Parietal lobe (tissue), 1 donor: ENCODE results near the gene NIPAL4. TPM values are rescaled to one million over a fixed set of nuclear protein-coding genes. Genes with fewer than 3 reads are reported as not detected.

ENCODE experiments used
- total RNA-seq: library from RNA; depleted of rRNA; stranded (reverse); fragments of >200 nt; gene quantifications from one replicate; pipeline ENCODE4 v1.2.3, GENCODE V29; 2014

NIPAL4 gene
- total RNA-seq: not detected

GRCh38 chr5:157459715-157460599, at the start of gene NIPAL4:
Gene NIPAL4 (plus strand): TSS chr5:157460213. CDS start chr5:157460321, 108 bp downstream.

Other genes with a start within 250 kb of the NIPAL4 start
- gene CYFIP2, start 194.1 kb upstream of the NIPAL4 start, total RNA-seq: 186 TPM
- gene ADAM19, start 115.6 kb downstream of the NIPAL4 start, total RNA-seq: 16.6 TPM
- gene SOX30, start 192.2 kb downstream of the NIPAL4 start, total RNA-seq: not detected
- gene C5orf52, start 211.3 kb downstream of the NIPAL4 start, total RNA-seq: not detected